Measurements from ENCODE around the gene TOP3A.

GRCh38 chr17:18318771-18319450 lies 4.1 kb upstream of the TOP3A start:
- TF ChIP-seq EZH2 (IDR thresholded peaks at IDR 0.05; ENCODE audit: borderline replicate concordance, low read depth, low read length, poor library complexity, severe bottlenecking): no peak
- TF ChIP-seq CTCF (conservative IDR thresholded peaks at IDR 0.05; ENCODE audit: low read depth, low read length): no peak

Data from A673 (cell line).